ENCODE results near the gene HIPK3.

The HIPK3 gene

DNA sequence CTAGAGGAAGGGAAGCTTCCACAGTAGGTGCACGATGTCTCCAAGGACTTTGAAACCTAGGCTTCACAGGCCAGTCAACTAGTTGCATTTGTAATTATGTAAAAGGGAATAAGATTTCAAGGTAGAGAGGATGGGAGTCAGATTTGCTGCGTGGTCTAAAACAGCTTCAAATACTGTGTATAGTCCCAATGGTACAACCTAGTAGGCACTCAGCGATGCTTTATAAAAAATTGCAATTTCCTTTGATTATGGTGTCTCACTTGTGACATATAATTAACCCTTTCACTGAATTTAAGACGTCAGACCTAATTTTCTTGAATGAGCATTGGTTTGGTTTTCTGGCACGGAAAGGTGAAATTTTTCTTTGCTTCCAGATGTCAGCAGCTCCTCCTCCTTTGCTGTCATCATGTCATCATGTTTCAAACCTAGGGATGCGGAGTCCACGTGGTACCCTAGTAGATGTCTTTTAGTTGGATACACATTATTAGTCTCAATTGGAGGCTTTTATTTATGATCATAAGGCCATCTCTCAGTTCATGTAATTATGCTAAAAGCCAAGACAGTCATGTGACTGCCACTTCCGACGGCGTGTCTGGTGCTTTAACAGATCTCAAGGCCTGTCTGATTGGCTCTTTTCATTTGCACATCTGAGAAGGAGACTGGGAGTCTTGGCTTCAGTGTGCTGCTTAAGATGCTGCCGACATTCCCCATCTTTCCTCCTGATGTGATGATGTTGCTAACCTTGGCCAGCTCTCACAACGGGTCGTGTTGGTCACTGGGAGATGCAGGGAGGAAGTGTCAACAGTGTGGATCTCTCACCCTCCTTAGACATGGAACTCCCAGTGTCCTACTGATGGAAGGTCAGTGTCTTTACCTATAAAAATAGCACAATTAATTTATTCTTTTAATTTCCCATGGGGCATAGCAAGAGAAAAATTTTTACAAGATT is 134.0 kb downstream of the HIPK3 start:
- no peak for DNase-seq (ENCODE audit: low read depth)

DNA sequence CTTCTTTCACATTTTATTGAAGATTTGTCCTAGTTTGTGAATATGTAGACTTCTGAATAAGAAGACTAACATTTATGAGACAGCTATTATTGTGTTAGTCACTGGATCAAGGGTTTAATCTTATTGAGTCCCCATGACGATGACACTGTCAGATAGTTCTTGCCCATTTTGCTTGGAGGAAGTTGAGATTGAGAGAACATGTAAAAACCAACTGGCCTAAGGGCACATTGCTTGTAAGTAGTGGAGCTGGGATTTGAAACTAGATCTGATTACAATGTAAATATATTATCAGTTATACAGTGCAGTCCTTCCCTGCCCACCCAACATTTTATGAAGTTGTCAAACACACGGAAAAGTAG is 134.7 kb downstream of the HIPK3 start:
- no peak for DNase-seq (ENCODE audit: low read depth)

DNA sequence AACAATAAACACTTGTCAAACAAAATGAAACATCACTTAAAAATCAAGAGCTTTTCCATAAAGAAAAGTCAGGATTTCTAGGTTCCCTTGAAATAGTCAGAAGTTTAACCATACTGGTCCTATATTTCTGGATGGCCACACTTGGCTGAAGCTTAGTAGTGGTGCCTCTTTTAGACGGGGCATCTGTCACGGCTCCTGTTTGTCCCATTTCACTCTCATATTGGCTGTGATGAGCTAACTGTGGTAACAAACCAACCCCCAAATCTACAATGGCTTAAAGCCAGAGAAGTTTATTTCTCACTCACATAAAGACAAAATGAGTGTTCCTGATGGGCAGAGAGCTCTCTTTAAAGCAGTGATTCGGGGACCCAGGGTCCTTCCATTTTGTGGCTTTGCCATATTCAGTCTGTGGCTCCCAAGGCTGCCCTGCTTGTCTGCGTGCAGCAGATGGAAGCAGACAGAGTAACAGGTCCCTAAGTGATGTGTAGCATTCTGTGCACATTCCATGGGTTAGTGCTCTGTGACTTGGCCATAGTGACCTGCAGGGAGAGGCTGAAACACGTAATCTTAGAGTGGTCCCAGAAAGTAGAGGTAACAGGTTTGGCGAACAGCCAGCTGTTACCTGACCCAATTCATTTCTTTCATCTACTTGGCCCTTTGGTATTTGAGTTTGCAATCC is 137.4 kb downstream of the HIPK3 start:
- no peak for DNase-seq (ENCODE audit: low read depth)

DNA sequence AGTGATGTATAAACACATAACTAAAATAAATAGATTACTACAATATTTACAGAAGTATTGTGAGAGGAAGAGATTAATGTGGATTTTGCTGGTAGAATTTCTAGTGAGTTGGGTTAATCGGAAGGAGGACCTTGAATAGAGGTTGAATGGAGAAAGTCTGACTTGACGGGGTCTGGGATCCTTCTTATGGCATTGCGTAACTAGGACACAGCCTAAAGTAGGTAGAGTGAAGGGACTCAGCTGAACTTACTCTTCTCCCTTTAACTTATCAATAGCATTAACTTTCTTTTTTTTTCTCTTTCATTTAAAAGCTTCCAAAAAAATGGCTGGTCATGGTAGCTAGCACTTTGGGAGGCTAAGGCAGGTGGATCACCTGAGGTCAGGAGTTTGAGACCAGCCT is 139.2 kb downstream of the HIPK3 start:
- DNase-seq (ENCODE audit: low read depth): no peak

DNA sequence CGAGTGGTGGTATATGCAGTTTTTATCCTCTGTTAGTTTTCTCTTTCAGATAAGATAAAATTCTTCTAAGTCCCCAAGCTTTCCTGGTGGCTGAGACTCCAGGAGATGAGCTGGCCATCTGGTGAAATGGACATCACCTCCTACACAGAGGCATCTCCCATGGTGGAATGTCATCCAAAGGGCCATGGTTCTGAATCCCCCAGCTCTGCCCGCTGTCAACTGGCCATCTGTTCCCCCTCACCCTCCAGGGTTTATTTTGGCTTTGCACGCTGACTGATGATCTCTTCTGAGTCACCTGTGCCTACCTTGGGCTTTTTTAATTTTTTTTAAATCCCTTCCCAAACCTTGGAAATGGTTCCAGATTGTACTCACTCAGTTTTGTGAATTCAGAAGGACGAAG is 142.2 kb downstream of the HIPK3 start:
- no peak for DNase-seq (ENCODE audit: low read depth)

DNA sequence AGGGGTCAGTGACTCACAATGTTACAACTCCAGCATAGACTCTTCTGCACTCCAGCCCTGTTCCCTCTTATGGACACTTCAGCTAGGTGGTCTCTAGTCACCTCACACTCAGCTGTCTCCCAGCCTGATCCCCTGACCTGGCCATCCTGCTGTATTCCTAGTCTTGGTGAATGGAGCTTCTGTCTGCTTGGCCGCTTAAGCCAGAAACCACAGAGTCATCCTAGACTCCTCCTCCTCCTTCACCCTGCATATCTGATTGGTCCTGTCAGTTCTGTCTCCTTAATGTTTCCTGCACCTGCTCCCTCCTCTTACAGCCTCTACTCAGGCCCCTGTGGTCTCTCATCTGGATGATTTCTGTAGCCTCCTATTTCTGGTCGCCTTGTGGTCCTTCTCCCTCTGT is 144.9 kb downstream of the HIPK3 start:
- no peak for DNase-seq (ENCODE audit: low read depth)

DNA sequence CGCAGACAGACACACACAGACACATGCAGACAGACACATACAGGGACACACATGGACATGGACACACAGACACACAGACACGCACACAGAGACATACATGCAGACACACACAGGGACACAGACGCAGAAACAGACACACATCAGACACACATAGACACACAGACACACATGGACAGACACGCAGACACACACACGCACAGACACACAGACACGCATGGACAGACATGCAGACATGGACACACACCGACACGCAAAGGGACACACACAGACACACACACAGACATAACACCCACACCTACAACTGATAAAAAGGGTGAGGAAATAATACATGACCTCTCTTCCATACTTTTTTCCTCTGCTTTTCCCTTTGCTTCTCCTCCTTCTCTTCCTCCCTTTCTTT is 146.2 kb downstream of the HIPK3 start:
- no peak for DNase-seq (ENCODE audit: low read depth)

DNA sequence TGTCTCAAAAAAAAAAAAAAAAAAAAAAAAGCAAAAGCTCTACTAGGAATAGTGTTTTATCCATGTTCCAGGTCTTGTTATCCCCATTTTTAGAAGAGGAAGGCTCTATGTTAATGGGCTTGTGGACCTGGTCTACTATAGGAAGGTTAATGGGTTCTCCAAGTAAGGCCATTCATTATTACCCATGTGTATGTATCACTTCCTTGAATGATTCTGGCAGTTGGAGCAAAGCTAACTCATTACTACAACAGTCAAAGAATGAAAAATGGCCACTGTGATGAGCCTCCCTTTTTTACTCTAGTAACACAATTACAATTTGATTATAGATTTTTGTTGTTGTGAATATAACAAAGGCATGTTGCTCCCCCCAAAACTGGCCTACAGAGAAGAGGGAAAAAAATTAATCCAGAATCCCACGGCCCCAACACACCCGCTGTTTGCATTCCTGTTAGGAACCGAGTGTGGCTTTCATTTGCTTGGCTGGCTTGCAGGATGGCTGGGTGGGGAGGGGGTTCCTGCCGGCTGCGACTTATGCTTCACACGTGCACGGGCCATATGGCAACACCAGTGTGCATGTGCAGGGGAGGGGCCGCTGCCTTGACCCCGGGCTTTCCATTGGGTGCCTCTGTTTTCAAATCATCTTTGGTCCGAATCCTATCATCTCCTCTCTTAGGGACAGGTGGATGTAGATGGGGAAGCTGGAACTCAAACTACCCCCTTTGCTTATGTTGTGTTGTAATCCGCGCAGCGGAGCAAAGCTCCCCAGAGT is 148.8 kb downstream of the HIPK3 start:
- DNase-seq (ENCODE audit: low read depth): no peak
